MM.1S (cell line): ENCODE measurements around the gene USF3.

Source experiments
- DNase-seq: peaks from one replicate; pipeline ENCODE4 v3.0.0-alpha.2; 2015
- H2AFZ ChIP-seq: fragments of 300-600 bp; sonication (generic); 2 replicates; pipeline ENCODE4 v1.6.0; 2016; ENCODE audit warnings: antibody characterized with exemption, low read length
- H3F3A ChIP-seq: fragments of 300-600 bp; sonication (generic); 2 replicates; pipeline ENCODE4 v1.6.1; 2016; ENCODE audit warnings: mild to moderate bottlenecking, antibody characterized with exemption, low read length, moderate library complexity, mixed read lengths; ENCODE audit not compliant: insufficient read depth
- H3K27ac ChIP-seq: fragments of 300-600 bp; sonication (generic); 2 replicates; pipeline ENCODE4 v1.5.1; 2016; ENCODE audit warnings: mild to moderate bottlenecking, low read length
- H3K27me3 ChIP-seq: fragments of 300-600 bp; sonication (generic); replicated peaks from 2 replicates; pipeline ENCODE4 v1.6.0; 2016; ENCODE audit warnings: low read length; ENCODE audit not compliant: insufficient read depth
- H3K36me3 ChIP-seq: fragments of 300-600 bp; sonication (generic); replicated peaks from 2 replicates; pipeline ENCODE4 v1.6.1; 2016; ENCODE audit warnings: mild to moderate bottlenecking, low read length, mixed read lengths; ENCODE audit not compliant: insufficient read depth
- H3K4me1 ChIP-seq: fragments of 300-600 bp; sonication (generic); 2 replicates; pipeline ENCODE4 v1.6.1; 2016; ENCODE audit warnings: low read length, mixed read lengths
- H3K4me2 ChIP-seq: fragments of 300-600 bp; sonication (generic); 2 replicates; pipeline ENCODE4 v1.6.0; 2016; ENCODE audit warnings: low read depth, low read length
- H3K4me3 ChIP-seq: fragments of 300-600 bp; sonication (generic); 2 replicates; pipeline ENCODE4 v1.5.1; 2016; ENCODE audit warnings: low read length, mixed read lengths
- H3K79me2 ChIP-seq: fragments of 300-600 bp; sonication (generic); 2 replicates; pipeline ENCODE4 v1.6.1; 2016; ENCODE audit warnings: mixed run types, low read length, mixed read lengths
- H3K9ac ChIP-seq: fragments of 300-600 bp; sonication (generic); 2 replicates; pipeline ENCODE4 v1.6.1; 2016; ENCODE audit warnings: low read length, mixed read lengths
- H3K9me2 ChIP-seq: fragments of 300-600 bp; sonication (generic); replicated peaks from 2 replicates; pipeline ENCODE4 v1.6.1; 2016; ENCODE audit warnings: mild to moderate bottlenecking, low read length, mixed read lengths; ENCODE audit not compliant: insufficient read depth
- H3K9me3 ChIP-seq: fragments of 300-600 bp; sonication (generic); replicated peaks from 2 replicates; pipeline ENCODE4 v1.6.1; 2016; ENCODE audit warnings: mild to moderate bottlenecking, low read length, mixed read lengths; ENCODE audit not compliant: insufficient read depth
- H4K20me1 ChIP-seq: fragments of 300-600 bp; sonication (generic); 2 replicates; pipeline ENCODE4 v1.6.1; 2016; ENCODE audit warnings: mild to moderate bottlenecking, low read length, moderate library complexity, mixed read lengths; ENCODE audit not compliant: insufficient read depth
- CTCF ChIP-seq: fragments of 300-600 bp; sonication (generic); IDR thresholded peaks from 2 replicates; pipeline ENCODE4 v1.5.1; 2016; ENCODE audit warnings: antibody characterized with exemption, low read length, mixed read lengths
- EZH2 ChIP-seq: fragments of 300-600 bp; sonication (generic); optimal IDR thresholded peaks from 2 replicates; pipeline ENCODE3; 2017; ENCODE audit warnings: low read depth, mild to moderate bottlenecking, antibody characterized with exemption, low read length, mixed read lengths
- EZH2phosphoT487 ChIP-seq: fragments of 300-600 bp; sonication (generic); IDR thresholded peaks from 2 replicates; pipeline ENCODE4 v1.6.1; 2018; ENCODE audit warnings: antibody characterized with exemption, low read length

The USF3 gene

GRCh38 chr3:113601240-113601639 is 95.2 kb downstream of the USF3 start:
- Histone ChIP-seq H3K4me1 (peaks cover 5% of the 10 kb centered on the region), H3K36me3 (no peaks in the 10 kb centered on the region), H3K9ac (no peak overlapping the region), H3F3A (peaks cover 9% of the 10 kb centered on the region), H3K9me3 (no peaks in the 10 kb centered on the region), H3K27me3 (no peaks in the 10 kb centered on the region), H4K20me1 (no peaks in the 10 kb centered on the region), H3K4me3 (no peak overlapping the region), H3K4me2 (no peak overlapping the region), H3K79me2 (no peaks in the 10 kb centered on the region), H3K9me2 (no peaks in the 10 kb centered on the region), H3K27ac (no peak overlapping the region), H2AFZ (no peak overlapping the region)
- DNase-seq, result no peak
- TF ChIP-seq CTCF, result no peak
- TF ChIP-seq EZH2, result no peak
- TF ChIP-seq EZH2phosphoT487, result no peak

- Histone ChIP-seq H3K9ac (no peak overlapping the region), H4K20me1 (no peaks in the 10 kb centered on the region), H3K4me3 (no peak overlapping the region), H3K27ac (no peak overlapping the region), H3K4me2 (no peak overlapping the region), H3K27me3 (no peaks in the 10 kb centered on the region), H3K9me3 (no peaks in the 10 kb centered on the region), H3K4me1 (no peaks in the 10 kb centered on the region), H3K36me3 (no peaks in the 10 kb centered on the region), H2AFZ (no peak overlapping the region), H3K9me2 (no peaks in the 10 kb centered on the region), H3K79me2 (no peaks in the 10 kb centered on the region), H3F3A (peaks cover 3% of the 10 kb centered on the region; the same call in 1 of the 2 replicates)
- TF ChIP-seq EZH2, result no peak
- TF ChIP-seq CTCF, result no peak
- no peak for TF ChIP-seq EZH2phosphoT487
- no peak for DNase-seq
These were observed 95.8 kb downstream of the USF3 start for GRCh38 chr3:113600418-113601182.
